Epidermal melanocyte (primary cell): ENCODE results near the gene CHST11.
"Not testable (repeated sequence)": the region's sequence is repeated elsewhere in the genome, so short reads cannot be mapped to it uniquely, and the experiment has no call there.

Source experiments
- DNase-seq: peaks from one replicate; pipeline ENCODE4 v3.0.0; 2011; ENCODE audit warnings: low spot score; ENCODE audit not compliant: insufficient read length

The CHST11 gene

GRCh38 chr12:104526320-104526719, 69.6 kb downstream of the CHST11 start:
- no peak for DNase-seq

- DNase-seq = no peak
These were observed 70.0 kb downstream of the CHST11 start for GRCh38 chr12:104526751-104527150.

GRCh38 chr12:104527653-104528052, 70.9 kb downstream of the CHST11 start:
- not testable (repeated sequence) for DNase-seq

- no peak for DNase-seq
These were observed 72.6 kb downstream of the CHST11 start for GRCh38 chr12:104529130-104529874.

GRCh38 chr12:104532636-104533035, 75.9 kb downstream of the CHST11 start:
- DNase-seq = no peak

DNA sequence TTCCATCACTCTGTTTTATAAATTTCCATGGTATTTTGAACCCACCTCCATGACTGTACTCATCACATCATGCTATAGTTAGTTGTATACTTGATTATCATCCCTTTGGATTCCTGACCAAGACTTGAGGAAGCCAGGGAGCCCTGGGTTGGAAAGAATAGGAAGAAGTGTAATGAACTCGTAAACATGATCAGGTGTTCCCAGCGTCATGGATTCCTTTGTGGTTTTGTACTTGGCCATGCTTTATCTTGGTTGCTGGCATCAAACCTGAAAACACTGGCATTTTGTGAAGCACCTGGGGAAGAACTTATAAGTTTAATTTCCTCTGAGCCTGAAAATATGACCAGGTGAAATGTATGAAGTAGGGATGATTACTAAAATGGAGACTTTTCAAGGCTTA, 76.4 kb downstream of the CHST11 start:
- no peak for DNase-seq

- DNase-seq = no peak
These were observed 77.6 kb downstream of the CHST11 start for GRCh38 chr12:104534162-104534856.

GRCh38 chr12:104534857-104535248, 78.1 kb downstream of the CHST11 start:
- DNase-seq = no peak

- DNase-seq = no peak
These were observed 78.6 kb downstream of the CHST11 start for GRCh38 chr12:104535369-104535768.

- DNase-seq = no peak
These were observed 80.1 kb downstream of the CHST11 start for GRCh38 chr12:104536841-104537240.

DNA sequence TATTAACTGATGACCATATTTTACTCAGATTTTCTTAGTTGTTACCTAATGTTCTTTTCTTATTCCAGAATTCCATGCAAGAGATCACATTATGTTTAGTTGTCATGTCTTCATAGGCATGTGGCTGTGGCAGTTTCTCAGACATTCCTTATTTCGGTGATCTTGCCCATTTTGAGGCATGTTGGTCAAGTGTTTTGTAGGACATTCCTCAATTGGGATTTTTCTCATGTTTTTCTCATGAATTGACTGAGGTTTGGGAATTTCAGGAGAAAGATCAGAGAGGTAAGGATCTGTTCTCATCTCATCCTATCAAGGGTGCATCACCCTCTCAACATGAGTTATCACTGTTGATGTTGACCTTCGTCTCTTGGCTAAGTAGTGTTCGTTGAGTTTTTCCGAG, 81.3 kb downstream of the CHST11 start:
- no peak for DNase-seq

- no peak for DNase-seq
These were observed 82.2 kb downstream of the CHST11 start for GRCh38 chr12:104538891-104539462.

- DNase-seq = no peak
These were observed 88.1 kb downstream of the CHST11 start for GRCh38 chr12:104544836-104545235.

DNA sequence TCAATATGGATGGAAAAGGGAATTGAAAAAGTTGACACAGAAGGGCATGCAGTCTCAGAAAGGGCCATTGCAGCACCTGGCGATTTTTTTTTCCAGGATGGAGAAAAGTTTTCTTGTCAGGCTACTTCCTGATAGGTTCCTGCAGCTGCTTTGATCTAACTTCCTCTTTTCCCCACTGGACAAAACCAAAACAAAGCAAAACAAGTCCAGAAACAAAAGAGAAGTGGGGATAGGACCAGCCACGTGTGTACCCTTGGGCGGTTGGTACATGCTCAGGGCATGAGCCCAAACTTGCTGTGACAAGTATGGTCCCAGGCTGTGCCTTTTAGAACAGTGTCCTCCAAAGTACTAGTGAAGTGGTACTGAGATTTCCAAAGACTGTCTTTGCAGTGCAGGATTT, 89.8 kb downstream of the CHST11 start:
- DNase-seq = no peak

- no peak for DNase-seq
These were observed 90.5 kb downstream of the CHST11 start for GRCh38 chr12:104547235-104547634.

DNA sequence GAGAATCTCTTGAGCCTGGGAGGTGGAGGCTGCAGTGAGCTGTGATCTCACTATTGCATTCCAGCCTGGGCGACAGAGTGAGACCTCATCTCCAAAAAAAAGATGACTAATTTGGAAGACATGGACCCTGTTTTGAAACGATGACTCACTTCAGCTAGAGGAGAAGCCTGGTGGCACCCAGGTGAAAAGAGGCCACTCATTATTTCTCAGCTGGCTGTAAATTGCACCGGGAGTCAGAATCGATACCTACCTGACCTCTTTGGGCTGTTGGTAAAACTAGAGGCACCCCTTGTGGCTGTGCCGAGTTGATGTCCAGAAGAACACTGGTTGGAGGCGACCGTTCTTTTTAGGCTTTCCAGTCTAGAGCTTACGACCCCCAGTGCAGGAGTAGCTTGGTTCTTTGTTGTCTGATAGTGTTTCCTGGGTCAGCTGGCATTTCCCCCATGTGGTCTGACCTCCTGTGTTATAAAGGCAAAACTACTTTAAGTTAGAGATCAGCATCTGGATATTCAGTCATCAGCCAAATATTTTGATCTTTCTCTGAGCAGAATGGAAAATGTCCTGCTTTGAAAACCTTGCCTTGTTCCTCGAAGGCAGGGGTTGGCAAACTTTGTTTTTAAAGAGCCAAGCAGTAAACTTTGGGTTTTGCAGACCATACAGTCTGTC, 93.2 kb downstream of the CHST11 start:
- DNase-seq = no peak

DNA sequence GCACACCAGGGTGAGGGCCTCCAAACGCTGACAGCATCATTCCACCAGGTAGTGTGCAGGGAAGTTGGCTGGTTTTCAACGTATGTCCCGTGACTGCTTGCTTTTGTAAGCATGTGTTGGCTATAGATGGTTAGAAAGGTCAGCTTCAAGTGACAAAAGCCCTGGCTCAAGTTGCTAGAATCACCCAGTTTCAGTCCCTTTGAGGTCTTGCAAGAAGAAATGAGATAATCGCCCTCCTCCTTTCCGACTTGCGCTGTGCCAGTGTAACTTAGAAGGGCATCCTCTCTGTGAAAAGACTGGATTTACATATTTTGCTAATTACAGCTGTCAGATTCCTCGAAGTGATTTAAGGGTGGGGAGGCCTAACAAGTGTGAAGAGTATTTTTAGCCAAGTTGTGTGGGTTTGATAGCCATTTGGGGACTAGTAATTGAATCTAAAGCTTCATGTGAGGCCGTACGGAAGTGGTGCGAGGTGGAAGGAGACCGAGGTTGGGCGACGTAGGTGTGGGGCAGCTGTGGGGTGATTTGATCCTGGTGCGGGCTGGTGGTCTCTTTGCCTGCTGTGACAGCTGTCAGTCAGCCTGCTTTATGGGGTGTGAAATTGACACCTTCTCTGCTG, 94.7 kb downstream of the CHST11 start:
- no peak for DNase-seq

DNA sequence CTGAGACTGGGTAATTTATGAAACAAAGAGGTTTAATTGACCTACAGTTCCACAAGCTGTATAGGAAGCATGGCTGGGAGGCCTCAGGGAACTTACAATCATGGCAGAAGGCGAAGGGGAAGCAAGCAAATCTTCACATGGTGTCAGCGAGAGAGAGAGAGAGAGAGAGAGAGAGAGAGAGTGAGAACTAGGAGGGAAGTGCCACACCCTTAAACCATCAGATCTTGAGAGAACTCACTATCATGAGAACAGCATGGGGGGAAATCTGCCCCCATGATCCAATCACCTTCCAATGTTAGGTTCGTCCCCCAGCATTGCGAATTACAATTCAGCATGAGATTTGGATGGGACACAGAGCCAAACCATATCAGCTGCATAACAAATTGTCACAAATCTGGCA, 96.7 kb downstream of the CHST11 start:
- DNase-seq = no peak

GRCh38 chr12:104555648-104556047, 98.9 kb downstream of the CHST11 start:
- DNase-seq = no peak

- DNase-seq = no peak
These were observed 100.9 kb downstream of the CHST11 start for GRCh38 chr12:104557488-104558195.

GRCh38 chr12:104560881-104561280, 104.1 kb downstream of the CHST11 start:
- no peak for DNase-seq
